ENCODE results near the gene MDFI.

Gene MDFI

DNA sequence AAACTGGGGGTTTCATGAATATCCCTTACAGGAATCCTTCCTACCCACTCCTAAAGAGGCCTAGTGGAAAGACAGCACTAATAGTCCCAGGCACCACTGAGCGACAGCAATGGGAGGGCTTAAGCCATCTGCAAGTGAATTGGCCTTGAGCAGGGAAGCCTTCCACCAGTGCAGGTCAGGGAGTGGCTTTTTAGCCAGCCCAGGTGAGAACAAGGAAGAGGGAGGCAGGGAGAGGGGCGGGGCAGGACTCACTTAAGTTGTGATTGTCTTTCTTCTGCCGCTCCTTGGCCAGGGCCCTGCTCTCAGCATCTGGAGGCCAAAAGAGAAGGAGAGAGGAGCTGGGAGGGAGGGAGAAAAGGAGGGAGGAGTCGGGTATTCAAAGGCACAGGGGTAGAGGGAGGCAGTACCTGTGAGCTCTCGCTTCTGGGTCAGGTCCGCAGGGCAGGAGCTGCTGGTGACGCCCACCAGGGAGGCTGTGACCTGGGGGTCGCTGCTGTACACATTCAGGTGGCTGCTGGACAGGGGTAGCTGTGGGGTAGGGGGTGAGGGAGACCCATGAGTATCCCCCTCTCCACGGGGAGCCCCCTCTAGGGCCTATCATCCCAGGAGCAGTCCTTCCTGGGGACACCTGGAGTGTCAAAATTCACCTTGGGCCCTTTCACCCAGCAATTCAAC is 49.4 kb downstream of the MDFI start (continued):
- TF ChIP-seq, protein P1, sequence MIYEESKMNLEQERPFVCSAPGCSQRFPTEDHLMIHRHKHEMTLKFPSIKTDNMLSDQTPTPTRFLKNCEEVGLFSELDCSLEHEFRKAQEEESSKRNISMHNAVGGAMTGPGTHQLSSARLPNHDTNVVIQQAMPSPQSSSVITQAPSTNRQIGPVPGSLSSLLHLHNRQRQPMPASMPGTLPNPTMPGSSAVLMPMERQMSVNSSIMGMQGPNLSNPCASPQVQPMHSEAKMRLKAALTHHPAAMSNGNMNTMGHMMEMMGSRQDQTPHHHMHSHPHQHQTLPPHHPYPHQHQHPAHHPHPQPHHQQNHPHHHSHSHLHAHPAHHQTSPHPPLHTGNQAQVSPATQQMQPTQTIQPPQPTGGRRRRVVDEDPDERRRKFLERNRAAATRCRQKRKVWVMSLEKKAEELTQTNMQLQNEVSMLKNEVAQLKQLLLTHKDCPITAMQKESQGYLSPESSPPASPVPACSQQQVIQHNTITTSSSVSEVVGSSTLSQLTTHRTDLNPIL (CRISPR knock-in tag; IDR thresholded peaks at IDR 0.05; ENCODE audit: low read depth), result no peak
- TF ChIP-seq ZNF70 (CRISPR knock-in tag; IDR thresholded peaks at IDR 0.05), result no peak

DNA sequence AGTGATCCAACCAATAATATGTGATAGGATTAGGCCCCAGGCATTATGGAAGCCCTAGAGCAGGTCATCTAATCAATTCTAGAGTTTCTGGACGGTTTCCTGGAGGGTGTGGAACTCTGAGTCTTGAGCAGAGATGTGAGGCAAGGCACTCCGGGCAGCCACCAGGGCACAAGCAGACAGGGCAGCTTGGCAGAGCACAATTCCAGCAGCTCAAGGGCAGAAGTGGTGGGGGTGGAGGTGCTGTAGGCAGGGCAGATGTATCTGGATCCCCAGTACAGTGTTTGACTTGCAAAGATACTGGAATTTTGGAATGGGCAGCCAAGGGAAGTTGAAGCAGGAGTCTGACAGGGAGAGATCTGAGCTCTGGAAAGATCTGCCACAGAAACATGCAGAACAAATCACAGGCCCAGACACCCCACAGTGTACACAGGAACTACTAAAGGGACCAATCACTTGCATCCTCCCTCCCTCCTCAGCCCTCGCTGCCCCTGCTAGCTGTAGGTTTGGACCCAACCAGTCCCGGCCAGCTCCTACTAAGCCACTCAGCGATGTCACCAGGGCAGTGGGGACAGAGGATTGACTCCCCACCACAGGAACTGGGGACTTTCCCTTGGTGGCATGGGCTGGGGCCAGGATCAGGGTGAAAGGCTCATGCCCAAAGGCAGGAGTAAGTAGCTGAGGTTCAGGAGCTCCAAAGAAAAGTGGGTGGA is 50.1 kb downstream of the MDFI start:
- ATAC-seq, result no peak
- no peak for TF ChIP-seq BACH2 (CRISPR knock-in tag; IDR thresholded peaks at IDR 0.05; ENCODE audit: borderline replicate concordance)
- no peak for TF ChIP-seq ZNF70 (CRISPR knock-in tag; IDR thresholded peaks at IDR 0.05)
- TF ChIP-seq TCF4 (CRISPR knock-in tag; IDR thresholded peaks at IDR 0.05; ENCODE audit: borderline replicate concordance), result no peak
- no peak for TF ChIP-seq ZC3H10 (CRISPR knock-in tag; IDR thresholded peaks at IDR 0.05)
- TF ChIP-seq GLIS3 (CRISPR knock-in tag; IDR thresholded peaks at IDR 0.05), result no peak
- TF ChIP-seq ISL1 (CRISPR knock-in tag; IDR thresholded peaks at IDR 0.05), result no peak
- no peak for TF ChIP-seq OSR1 (CRISPR knock-in tag; IDR thresholded peaks at IDR 0.05)

DNA sequence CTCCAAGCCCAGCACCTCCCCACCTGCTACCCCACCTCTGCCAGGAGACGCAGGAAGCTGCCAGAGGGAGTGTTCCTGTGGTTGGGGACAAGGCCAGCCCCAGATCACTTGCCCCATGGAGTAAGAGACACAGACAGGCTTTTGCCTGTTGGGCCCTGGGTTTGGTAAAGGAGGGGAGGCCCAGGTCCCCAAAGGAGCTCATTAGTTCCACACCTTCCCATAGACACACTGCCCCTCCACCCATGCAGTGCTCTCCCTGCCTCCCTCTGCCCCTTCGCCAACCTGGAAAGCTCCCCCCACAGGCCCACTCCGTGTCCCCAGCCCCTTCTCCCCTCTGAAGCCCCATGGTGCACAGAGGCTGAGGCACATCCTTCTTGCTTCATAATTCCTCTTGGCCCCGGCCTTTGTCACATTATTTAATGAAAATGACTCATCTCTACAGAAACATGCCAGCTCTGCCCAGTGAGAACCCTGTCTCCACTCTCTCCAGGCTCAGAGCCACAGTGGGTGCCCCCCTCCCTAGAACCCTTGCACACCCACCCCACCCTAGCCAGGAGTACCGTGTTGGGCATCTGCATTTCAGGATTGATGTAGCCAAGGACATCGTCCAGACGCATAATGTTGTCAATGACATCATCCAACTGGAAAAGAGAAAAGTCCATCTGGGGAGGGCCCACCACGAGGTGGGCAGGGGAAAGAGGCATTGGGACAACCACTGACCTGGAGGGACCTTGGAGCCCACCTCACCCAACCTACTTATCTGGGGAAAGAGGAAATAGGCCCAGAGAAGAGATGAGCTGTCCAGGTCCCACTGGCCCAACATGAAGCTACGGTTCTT is 51.1 kb downstream of the MDFI start:
- TF ChIP-seq TCF4 (CRISPR knock-in tag; IDR thresholded peaks at IDR 0.05; ENCODE audit: borderline replicate concordance) (no peak), ISL1 (CRISPR knock-in tag; IDR thresholded peaks at IDR 0.05) (no peak), OSR1 (CRISPR knock-in tag; IDR thresholded peaks at IDR 0.05) (no peak), ZFP30 (CRISPR knock-in tag; IDR thresholded peaks at IDR 0.05) (no peak), ZC3H10 (CRISPR knock-in tag; IDR thresholded peaks at IDR 0.05) (no peak), BACH2 (CRISPR knock-in tag; IDR thresholded peaks at IDR 0.05; ENCODE audit: borderline replicate concordance) (no peak), ZFP3 (CRISPR knock-in tag; IDR thresholded peaks at IDR 0.05) (no peak), ARNTL (CRISPR knock-in tag; IDR thresholded peaks at IDR 0.05; ENCODE audit: borderline replicate concordance, low read depth) (no peak), SNAI2 (CRISPR knock-in tag; IDR thresholded peaks at IDR 0.05) (no peak), ZNF8 (CRISPR knock-in tag; IDR thresholded peaks at IDR 0.05) (no peak)
- TF ChIP-seq, protein P2, sequence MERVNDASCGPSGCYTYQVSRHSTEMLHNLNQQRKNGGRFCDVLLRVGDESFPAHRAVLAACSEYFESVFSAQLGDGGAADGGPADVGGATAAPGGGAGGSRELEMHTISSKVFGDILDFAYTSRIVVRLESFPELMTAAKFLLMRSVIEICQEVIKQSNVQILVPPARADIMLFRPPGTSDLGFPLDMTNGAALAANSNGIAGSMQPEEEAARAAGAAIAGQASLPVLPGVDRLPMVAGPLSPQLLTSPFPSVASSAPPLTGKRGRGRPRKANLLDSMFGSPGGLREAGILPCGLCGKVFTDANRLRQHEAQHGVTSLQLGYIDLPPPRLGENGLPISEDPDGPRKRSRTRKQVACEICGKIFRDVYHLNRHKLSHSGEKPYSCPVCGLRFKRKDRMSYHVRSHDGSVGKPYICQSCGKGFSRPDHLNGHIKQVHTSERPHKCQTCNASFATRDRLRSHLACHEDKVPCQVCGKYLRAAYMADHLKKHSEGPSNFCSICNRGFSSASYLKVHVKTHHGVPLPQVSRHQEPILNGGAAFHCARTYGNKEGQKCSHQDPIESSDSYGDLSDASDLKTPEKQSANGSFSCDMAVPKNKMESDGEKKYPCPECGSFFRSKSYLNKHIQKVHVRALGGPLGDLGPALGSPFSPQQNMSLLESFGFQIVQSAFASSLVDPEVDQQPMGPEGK (CRISPR knock-in tag; IDR thresholded peaks at IDR 0.05; ENCODE audit: borderline replicate concordance), result no peak
- TF ChIP-seq, protein P1 (CRISPR knock-in tag; IDR thresholded peaks at IDR 0.05; ENCODE audit: low read depth), result no peak
- peak; percentile 68 for ATAC-seq

DNA sequence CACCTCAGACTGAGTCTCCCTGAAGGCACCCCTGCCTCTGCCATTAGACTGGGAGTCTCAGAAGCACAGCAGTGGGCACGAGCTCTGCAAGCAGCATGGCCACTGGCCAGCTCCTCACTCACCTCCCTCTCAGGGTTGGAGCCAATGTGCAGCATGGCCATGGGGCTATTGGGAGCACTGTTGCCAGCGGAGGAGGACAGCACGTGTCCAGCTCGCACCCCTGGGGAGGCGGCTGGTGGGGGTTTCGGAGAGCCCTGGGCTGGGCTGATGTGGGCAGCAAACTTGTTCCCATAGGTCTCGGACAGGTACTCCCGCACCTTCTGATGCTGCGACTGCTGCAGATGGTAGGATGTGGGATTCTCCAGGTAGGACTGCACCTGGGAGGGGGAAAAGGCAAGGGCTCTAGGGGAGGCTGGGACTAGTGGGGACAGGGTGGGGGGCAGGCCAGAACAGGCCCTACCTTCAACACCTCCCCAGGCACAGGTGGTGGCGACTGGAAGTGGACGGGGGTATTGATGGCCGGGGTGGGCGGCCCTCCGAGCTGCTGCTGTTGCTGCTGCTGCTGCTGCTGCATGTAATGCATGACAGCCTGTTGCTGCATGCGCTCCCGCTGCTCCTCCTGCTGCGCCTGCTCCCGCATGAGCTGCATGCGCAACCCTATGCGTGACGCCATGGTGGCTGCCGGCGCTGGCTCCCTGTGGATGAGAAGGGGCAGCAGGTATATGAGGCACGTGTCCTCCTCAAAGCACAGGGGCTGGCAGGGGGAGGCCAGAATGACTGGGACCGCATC is 52.5 kb downstream of the MDFI start:
- ATAC-seq, result no peak
- TF ChIP-seq PPARA (CRISPR knock-in tag; IDR thresholded peaks at IDR 0.05; ENCODE audit: borderline replicate concordance), result no peak
- TF ChIP-seq ZC3H10 (CRISPR knock-in tag; IDR thresholded peaks at IDR 0.05), result no peak
- TF ChIP-seq ESRRG (CRISPR knock-in tag; IDR thresholded peaks at IDR 0.05), result no peak
- no peak for TF ChIP-seq ISL1 (CRISPR knock-in tag; IDR thresholded peaks at IDR 0.05)
- TF ChIP-seq, protein P2 (CRISPR knock-in tag; IDR thresholded peaks at IDR 0.05; ENCODE audit: borderline replicate concordance), result no peak
- TF ChIP-seq, protein P3, sequence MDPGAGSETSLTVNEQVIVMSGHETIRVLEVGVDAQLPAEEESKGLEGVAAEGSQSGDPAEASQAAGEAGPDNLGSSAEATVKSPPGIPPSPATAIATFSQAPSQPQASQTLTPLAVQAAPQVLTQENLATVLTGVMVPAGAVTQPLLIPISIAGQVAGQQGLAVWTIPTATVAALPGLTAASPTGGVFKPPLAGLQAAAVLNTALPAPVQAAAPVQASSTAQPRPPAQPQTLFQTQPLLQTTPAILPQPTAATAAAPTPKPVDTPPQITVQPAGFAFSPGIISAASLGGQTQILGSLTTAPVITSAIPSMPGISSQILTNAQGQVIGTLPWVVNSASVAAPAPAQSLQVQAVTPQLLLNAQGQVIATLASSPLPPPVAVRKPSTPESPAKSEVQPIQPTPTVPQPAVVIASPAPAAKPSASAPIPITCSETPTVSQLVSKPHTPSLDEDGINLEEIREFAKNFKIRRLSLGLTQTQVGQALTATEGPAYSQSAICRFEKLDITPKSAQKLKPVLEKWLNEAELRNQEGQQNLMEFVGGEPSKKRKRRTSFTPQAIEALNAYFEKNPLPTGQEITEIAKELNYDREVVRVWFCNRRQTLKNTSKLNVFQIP (CRISPR knock-in tag; IDR thresholded peaks at IDR 0.05; ENCODE audit: borderline replicate concordance, low read depth), result no peak
- TF ChIP-seq, protein P4, sequence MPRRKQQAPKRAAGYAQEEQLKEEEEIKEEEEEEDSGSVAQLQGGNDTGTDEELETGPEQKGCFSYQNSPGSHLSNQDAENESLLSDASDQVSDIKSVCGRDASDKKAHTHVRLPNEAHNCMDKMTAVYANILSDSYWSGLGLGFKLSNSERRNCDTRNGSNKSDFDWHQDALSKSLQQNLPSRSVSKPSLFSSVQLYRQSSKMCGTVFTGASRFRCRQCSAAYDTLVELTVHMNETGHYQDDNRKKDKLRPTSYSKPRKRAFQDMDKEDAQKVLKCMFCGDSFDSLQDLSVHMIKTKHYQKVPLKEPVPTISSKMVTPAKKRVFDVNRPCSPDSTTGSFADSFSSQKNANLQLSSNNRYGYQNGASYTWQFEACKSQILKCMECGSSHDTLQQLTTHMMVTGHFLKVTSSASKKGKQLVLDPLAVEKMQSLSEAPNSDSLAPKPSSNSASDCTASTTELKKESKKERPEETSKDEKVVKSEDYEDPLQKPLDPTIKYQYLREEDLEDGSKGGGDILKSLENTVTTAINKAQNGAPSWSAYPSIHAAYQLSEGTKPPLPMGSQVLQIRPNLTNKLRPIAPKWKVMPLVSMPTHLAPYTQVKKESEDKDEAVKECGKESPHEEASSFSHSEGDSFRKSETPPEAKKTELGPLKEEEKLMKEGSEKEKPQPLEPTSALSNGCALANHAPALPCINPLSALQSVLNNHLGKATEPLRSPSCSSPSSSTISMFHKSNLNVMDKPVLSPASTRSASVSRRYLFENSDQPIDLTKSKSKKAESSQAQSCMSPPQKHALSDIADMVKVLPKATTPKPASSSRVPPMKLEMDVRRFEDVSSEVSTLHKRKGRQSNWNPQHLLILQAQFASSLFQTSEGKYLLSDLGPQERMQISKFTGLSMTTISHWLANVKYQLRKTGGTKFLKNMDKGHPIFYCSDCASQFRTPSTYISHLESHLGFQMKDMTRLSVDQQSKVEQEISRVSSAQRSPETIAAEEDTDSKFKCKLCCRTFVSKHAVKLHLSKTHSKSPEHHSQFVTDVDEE (CRISPR knock-in tag; IDR thresholded peaks at IDR 0.05), result no peak
- TF ChIP-seq ZFP30 (CRISPR knock-in tag; IDR thresholded peaks at IDR 0.05), result no peak
- no peak for TF ChIP-seq GLIS3 (CRISPR knock-in tag; IDR thresholded peaks at IDR 0.05)
- TF ChIP-seq, protein P1 (CRISPR knock-in tag; IDR thresholded peaks at IDR 0.05; ENCODE audit: low read depth), result no peak
